Raji (cell line): ENCODE data around the gene PELI2.

Source experiments
- POLR2A ChIP-seq: IDR thresholded peaks from 2 replicates; pipeline ENCODE4 v1.6.1; 2011; ENCODE audit warnings: low read depth, low read length, control low read depth; ENCODE audit not compliant: insufficient read depth

The PELI2 gene

DNA sequence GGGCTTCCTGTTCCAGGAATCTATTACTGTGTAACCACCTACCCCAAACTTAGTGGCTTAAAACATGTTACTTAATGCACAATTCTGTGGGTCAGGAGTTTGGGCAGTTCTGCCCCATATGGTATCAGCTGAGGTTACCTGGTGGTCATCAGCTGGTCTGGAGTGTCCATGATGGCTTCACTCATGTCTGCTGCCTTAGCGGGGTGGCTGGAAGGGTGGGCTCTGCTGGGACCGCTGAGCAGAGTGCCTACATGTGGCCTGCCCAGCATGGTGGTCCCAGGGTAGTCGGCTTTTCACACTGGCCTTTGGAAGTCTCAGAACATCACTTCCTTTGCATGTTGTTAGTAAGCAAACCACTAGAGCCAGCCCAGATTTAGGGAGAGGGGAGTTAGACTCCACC lies 53.9 kb downstream of the PELI2 start:
- TF ChIP-seq POLR2A = no peak

GRCh38 chr14:56172571-56172971 lies 54.4 kb downstream of the PELI2 start:
- no peak for TF ChIP-seq POLR2A

DNA sequence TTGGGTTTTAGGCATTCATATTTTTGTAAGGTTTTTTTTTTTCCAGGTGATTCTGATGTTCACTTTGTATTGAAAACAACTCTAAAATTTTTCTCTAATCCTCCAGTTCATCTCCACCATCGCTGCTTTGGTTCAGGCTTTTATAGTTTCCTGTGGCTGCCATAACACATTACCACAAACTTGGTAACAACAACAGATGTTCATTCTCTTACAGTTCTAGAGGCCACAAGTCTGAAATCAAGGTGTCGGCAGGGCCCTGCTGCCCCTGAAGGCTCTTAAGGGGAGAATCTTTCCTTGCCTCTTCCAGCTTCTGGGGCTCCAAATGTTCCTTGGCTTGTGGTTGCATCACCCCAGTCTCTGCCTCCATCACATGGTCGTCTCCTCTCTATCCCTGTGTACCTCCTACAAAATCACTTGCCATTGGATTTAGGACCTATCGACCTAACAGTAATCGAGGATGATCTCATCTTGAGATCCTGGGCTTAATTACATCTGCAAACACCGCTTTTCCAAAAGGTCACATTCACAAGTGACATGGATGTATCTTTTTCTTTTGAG lies 55.2 kb downstream of the PELI2 start:
- no peak for TF ChIP-seq POLR2A

GRCh38 chr14:56175773-56176172 lies 57.6 kb downstream of the PELI2 start:
- no peak for TF ChIP-seq POLR2A

- TF ChIP-seq POLR2A = no peak
Measured at GRCh38 chr14:56176530-56176929, 58.3 kb downstream of the PELI2 start.

GRCh38 chr14:56177036-56177435 lies 58.8 kb downstream of the PELI2 start:
- TF ChIP-seq POLR2A = no peak

DNA sequence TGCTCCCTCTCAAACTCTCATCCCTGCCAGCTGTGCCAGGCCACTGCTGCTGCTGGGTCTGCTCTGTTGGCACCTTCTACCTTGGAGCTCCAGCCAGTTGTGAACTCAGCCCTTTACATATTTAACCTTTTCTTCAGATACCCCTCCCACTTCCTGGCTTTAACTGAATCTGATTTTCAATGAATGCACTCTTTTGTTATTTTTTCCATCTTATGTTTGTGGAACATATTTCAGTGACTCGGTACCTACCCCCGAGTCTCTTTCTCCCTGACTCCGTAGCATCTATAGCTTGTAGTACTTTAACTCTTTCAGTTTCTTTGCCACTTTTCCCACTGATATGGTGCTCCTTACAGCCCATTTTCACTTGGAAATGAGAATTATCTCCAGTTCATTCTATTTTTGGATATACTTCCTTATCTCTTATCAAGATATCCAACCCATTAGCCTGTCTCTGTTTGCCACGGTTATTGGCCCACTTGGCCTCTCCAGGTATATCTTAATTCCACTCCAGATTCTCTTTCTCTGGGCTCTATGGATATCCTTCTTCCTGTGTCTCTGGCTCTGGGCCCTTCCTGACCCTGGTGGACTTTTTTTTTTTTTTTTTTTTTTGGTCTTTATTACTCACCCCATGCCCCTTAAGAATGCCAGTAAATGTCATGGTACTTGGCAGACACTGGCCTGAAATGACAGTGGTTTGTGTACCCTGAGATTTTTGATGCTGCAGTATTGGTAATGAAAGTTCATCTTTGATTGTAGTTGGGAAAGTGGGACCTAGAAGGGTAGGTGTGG lies 62.7 kb downstream of the PELI2 start:
- TF ChIP-seq POLR2A = no peak

DNA sequence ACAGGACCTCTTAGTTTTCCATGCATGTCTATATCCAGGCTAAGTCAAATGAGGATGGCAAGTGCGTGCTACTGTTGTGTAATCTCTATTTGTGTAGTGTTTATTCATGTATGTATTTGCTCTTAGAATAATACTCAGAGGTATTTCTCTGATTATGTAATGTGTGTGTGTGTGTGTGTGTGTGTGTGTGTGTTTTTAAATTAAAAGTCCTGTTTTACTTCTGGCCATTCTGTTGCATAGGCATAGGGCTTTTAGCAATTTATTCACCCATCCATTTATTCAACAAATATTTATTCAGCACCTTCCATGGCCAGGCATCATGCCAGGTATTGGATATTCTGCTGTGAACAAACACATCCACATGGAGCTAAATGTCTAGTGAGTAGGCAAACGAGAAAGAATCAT lies 63.5 kb downstream of the PELI2 start:
- no peak for TF ChIP-seq POLR2A

GRCh38 chr14:56182410-56182809 lies 64.2 kb downstream of the PELI2 start:
- no peak for TF ChIP-seq POLR2A

GRCh38 chr14:56183631-56184157 lies 65.5 kb downstream of the PELI2 start:
- no peak for TF ChIP-seq POLR2A

DNA sequence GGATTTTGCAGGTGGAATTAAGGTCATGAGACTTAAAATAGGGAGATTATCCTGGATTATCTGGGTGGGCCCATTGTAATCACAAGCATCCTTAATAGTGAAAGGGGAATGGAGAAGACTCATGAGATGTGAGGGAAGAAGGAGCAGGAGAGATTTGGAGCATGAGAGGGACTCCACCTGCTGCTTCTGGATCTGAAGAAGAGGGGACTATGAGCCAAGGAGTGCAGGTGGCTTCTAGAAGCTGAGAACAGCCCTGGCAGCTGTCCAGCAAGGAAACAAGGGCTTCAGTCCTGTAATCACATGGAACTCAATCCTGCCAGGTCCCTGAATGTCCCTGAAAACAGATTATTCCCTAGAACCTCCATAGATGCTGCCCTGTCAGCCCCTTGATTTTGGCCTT lies 67.8 kb downstream of the PELI2 start:
- no peak for TF ChIP-seq POLR2A

DNA sequence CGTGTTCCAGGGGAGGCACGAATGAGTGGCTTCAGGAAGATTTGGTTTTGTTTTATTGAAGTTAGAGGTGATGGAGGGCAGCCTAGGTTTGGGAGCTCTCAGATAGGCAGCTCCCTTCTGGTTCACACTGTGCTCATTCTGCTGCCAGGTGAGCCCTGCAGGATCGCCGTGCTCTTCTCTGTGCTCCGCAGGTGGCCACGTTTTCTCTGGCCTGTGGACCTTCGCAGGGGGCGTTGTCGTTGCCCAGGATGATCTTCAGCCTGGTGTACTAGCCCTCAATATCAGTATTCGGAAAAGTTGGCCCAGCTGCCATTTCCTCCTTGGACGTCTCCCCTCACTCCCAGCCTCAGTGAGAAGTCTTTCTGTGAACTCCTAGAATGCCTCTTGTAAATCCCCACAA lies 69.5 kb downstream of the PELI2 start:
- no peak for TF ChIP-seq POLR2A

DNA sequence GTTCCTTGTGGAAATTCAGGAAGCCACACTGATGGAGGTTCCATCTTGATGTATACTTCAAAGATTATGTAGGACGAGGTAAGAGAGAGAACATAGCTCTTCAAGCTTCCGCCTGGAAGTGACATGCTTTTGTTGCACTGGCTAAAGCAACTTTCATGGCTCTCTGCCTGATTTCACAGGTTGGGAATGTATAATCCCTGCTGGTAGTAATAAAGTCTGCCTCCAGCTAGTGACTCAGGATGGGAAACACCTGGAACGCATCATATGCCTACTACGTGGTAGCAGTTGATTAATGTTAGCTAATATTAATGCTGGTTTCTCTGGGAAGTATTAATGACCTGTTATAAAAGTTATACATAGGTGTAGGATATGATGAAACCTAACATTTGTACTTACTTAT lies 71.1 kb downstream of the PELI2 start:
- no peak for TF ChIP-seq POLR2A

DNA sequence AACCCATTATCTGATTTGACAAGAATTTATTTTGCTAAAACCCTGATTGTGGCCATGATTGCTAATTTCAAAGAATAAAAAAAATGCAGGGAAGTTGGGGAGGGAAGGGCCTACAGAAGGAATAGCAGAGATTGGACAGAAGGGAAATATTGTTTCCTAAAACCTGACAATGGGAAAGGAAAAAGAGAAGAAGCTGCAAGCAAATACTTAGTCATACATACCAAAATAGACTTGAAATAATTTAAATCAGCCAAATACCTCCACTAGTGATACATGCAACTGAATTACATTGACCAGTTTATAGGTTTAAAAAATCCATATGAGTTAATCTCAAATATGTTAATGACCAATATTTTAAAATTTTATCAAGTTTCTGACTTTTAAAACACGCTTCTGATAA lies 75.1 kb downstream of the PELI2 start:
- TF ChIP-seq POLR2A = no peak

- no peak for TF ChIP-seq POLR2A
Measured at GRCh38 chr14:56194042-56194441, 75.8 kb downstream of the PELI2 start.

DNA sequence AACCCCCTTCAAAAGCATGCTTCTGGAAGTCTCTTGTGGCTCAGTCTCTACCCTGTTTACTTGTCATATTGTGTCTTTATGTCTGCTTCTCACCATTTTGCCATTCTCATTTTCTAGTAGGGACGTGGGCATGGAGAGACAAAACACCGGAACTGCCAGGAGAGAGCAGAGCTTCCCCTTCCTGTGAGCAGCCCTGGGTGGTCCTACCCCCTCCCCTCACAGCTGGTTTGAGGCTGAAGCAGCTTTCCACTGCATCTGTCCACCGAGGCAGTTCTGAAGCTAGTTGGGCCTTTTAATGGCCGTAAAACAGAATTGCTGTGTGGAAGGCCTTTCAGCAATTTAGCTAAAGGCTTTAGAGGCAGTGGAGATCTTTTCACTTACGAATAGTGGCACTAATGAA lies 77.0 kb downstream of the PELI2 start:
- no peak for TF ChIP-seq POLR2A

GRCh38 chr14:56195704-56196103 lies 77.5 kb downstream of the PELI2 start:
- TF ChIP-seq POLR2A = no peak

- TF ChIP-seq POLR2A = no peak
Measured at GRCh38 chr14:56196274-56196673, 78.1 kb downstream of the PELI2 start.
